H9 (cell line): Measurements from ENCODE around the gene ACOT11. TPM values are rescaled to one million over a fixed set of nuclear protein-coding genes. Genes with fewer than 3 reads are reported as not detected.

Source experiments
- DNase-seq: peaks from one replicate; pipeline ENCODE4 v3.0.0-alpha.2; 2017
- H2AFZ ChIP-seq: one replicate; pipeline ENCODE4 v1.6.1; 2013; ENCODE audit warnings: mild to moderate bottlenecking, low read length, control low read depth, moderate library complexity
- H2AK5ac ChIP-seq: 2 replicates; pipeline ENCODE4 v1.6.1; 2013; ENCODE audit warnings: low read length, control low read depth, mixed read lengths; ENCODE audit not compliant: insufficient read length
- H2BK120ac ChIP-seq: one replicate; pipeline ENCODE4 v1.6.1; 2013; ENCODE audit warnings: low read depth, mild to moderate bottlenecking, low read length, control low read depth, inconsistent platforms; ENCODE audit not compliant: poor library complexity, severe bottlenecking
- H2BK12ac ChIP-seq: 2 replicates; pipeline ENCODE4 v1.6.1; 2013; ENCODE audit warnings: low read length, control low read depth, mixed read lengths, low read depth; ENCODE audit not compliant: insufficient read length
- H2BK15ac ChIP-seq: 2 replicates; pipeline ENCODE4 v1.6.1; 2013; ENCODE audit warnings: low read depth, low read length, control low read depth
- H2BK20ac ChIP-seq: one replicate; pipeline ENCODE4 v1.6.1; 2013; ENCODE audit warnings: low read depth, mild to moderate bottlenecking, low read length, control low read depth, inconsistent platforms; ENCODE audit not compliant: poor library complexity, severe bottlenecking
- H2BK5ac ChIP-seq: 2 replicates; pipeline ENCODE4 v1.6.1; 2013; ENCODE audit warnings: low read length, control low read depth, mixed read lengths; ENCODE audit not compliant: insufficient read length
- H3K14ac ChIP-seq: 2 replicates; pipeline ENCODE4 v1.6.1; 2013; ENCODE audit warnings: low read length, control low read depth; ENCODE audit not compliant: insufficient read depth
- H3K18ac ChIP-seq: 2 replicates; pipeline ENCODE4 v1.6.1; 2013; ENCODE audit warnings: low read depth, mild to moderate bottlenecking, mixed read lengths, low read length, control low read depth; ENCODE audit not compliant: insufficient read length
- H3K23ac ChIP-seq: 2 replicates; pipeline ENCODE4 v1.6.1; 2013; ENCODE audit warnings: low read length, control low read depth, mixed read lengths, low read depth; ENCODE audit not compliant: insufficient read length
- H3K23me2 ChIP-seq: 2 replicates; pipeline ENCODE4 v1.6.1; 2013; ENCODE audit warnings: low read depth, mild to moderate bottlenecking, mixed read lengths, low read length, control low read depth; ENCODE audit not compliant: insufficient read length, poor library complexity, severe bottlenecking
- H3K27ac ChIP-seq: 2 replicates; pipeline ENCODE4 v1.5.1; 2013; ENCODE audit warnings: low read length, control low read depth, mixed read lengths, low read depth; ENCODE audit not compliant: insufficient read length
- H3K27me3 ChIP-seq: 2 replicates; pipeline ENCODE4 v1.6.1; 2013; ENCODE audit warnings: low read length, control low read depth, inconsistent platforms; ENCODE audit not compliant: insufficient read depth
- H3K4ac ChIP-seq: 2 replicates; pipeline ENCODE4 v1.6.1; 2013; ENCODE audit warnings: low read depth, mild to moderate bottlenecking, control low read depth, inconsistent platforms, low read length, moderate library complexity
- H3K4me1 ChIP-seq: 2 replicates; pipeline ENCODE4 v1.6.1; 2013; ENCODE audit warnings: low read length, control low read depth, inconsistent platforms; ENCODE audit not compliant: insufficient read depth
- H3K4me2 ChIP-seq: 2 replicates; pipeline ENCODE4 v1.6.1; 2013; ENCODE audit warnings: low read length, control low read depth, mixed read lengths; ENCODE audit not compliant: insufficient read length, insufficient read depth
- H3K56ac ChIP-seq: 2 replicates; pipeline ENCODE4 v1.6.1; 2013; ENCODE audit warnings: low read depth, mild to moderate bottlenecking, mixed read lengths, low read length, control low read depth; ENCODE audit not compliant: insufficient read length
- H3K79me1 ChIP-seq: 2 replicates; pipeline ENCODE4 v1.6.1; 2013; ENCODE audit warnings: low read depth, mild to moderate bottlenecking, moderate library complexity, low read length, control low read depth, inconsistent platforms; ENCODE audit not compliant: insufficient read depth, poor library complexity, severe bottlenecking
- H3K79me2 ChIP-seq: 2 replicates; pipeline ENCODE4 v1.6.1; 2013; ENCODE audit warnings: low read length, control low read depth, inconsistent platforms; ENCODE audit not compliant: insufficient read depth
- H3K9ac ChIP-seq: 2 replicates; pipeline ENCODE4 v1.6.1; 2013; ENCODE audit warnings: low read length, control low read depth, mixed read lengths; ENCODE audit not compliant: insufficient read length; ENCODE audit errors: extremely low read depth
- H3K9me3 ChIP-seq: one replicate; pipeline ENCODE4 v1.6.1; 2013; ENCODE audit warnings: low read depth, low read length, inconsistent platforms; ENCODE audit not compliant: control insufficient read depth
- H3T11ph ChIP-seq: one replicate; pipeline ENCODE4 v1.6.1; 2013; ENCODE audit warnings: mild to moderate bottlenecking, low read length, control low read depth, inconsistent platforms
- H4K20me1 ChIP-seq: one replicate; pipeline ENCODE4 v1.6.1; 2013; ENCODE audit not compliant: control insufficient read depth, insufficient read length, insufficient read depth
- H4K5ac ChIP-seq: 2 replicates; pipeline ENCODE4 v1.6.1; 2013; ENCODE audit warnings: low read depth, mild to moderate bottlenecking, mixed read lengths, low read length, control low read depth; ENCODE audit not compliant: insufficient read length
- H4K8ac ChIP-seq: replicated peaks from 2 replicates; pipeline ENCODE4 v1.6.1; 2013; ENCODE audit warnings: low read length, control low read depth, mixed read lengths, low read depth; ENCODE audit not compliant: insufficient read length
- H4K91ac ChIP-seq: 2 replicates; pipeline ENCODE4 v1.6.1; 2013; ENCODE audit warnings: low read depth, mild to moderate bottlenecking, moderate library complexity, mixed read lengths, low read length, control low read depth; ENCODE audit not compliant: insufficient read length
- H3K27ac Mint-ChIP-seq, 3 experiments: 2 replicates in 2 of 3; 3 replicates in 1 of 3; pipeline ENCODE4 v1.8.0; 2020 to 2021; ENCODE audit warnings: mixed read lengths in 3 of 3, mild to moderate bottlenecking in 1 of 3, moderate library complexity in 1 of 3
- H3K27me3 Mint-ChIP-seq: 2 replicates; pipeline ENCODE4 v1.8.0; 2021; ENCODE audit warnings: low read depth, mild to moderate bottlenecking, moderate library complexity, mixed read lengths
- H3K36me3 Mint-ChIP-seq, 3 experiments: 2 replicates in 2 of 3; 3 replicates in 1 of 3; pipeline ENCODE4 v1.8.0; 2020 to 2021; ENCODE audit warnings: low read depth in 3 of 3, mixed read lengths in 3 of 3; ENCODE audit not compliant: insufficient read depth in 1 of 3
- H3K4me1 Mint-ChIP-seq, 2 experiments: 2 replicates each; pipeline ENCODE4 v1.8.0; 2020; ENCODE audit warnings: mixed read lengths in 2 of 2
- H3K4me3 Mint-ChIP-seq, 2 experiments: 2 replicates in 1 of 2; 3 replicates in 1 of 2; pipeline ENCODE4 v1.8.0; 2020 to 2021; ENCODE audit warnings: mild to moderate bottlenecking in 2 of 2, mixed read lengths in 2 of 2, moderate library complexity in 1 of 2
- H3K9me3 Mint-ChIP-seq, 2 experiments: 2 replicates in 1 of 2; 3 replicates in 1 of 2; pipeline ENCODE4 v1.8.0; 2020; ENCODE audit warnings: mild to moderate bottlenecking in 2 of 2, mixed read lengths in 2 of 2, moderate library complexity in 1 of 2
- WGBS: extraction: QIAGEN DNeasy Blood & Tissue Kit; methylation state at CpG from one replicate; pipeline ENCODE4 v1.1.7; 2013; ENCODE audit warnings: missing lambda C conversion rate, low lambda C conversion rate, mixed read lengths; ENCODE audit not compliant: insufficient read length; ENCODE audit errors: extremely low coverage; 5-methylcytosine and 5-hydroxymethylcytosine counted together
- total RNA-seq: library from RNA; stranded (reverse); gene quantifications from 2 replicates; pipeline ENCODE4 v1.2.1, GENCODE V29; 2021
- TF ChIP-seq, protein P1 (sequence below): fragments of 200-600 bp; sonication (generic); conservative IDR thresholded peaks from 3 replicates; pipeline ENCODE4 v1.8.0; 2021; ENCODE audit warnings: antibody characterized with exemption, mild to moderate bottlenecking

The ACOT11 gene
- total RNA-seq, 1 experiment from 2014 or later, result 4.0 TPM

DNA sequence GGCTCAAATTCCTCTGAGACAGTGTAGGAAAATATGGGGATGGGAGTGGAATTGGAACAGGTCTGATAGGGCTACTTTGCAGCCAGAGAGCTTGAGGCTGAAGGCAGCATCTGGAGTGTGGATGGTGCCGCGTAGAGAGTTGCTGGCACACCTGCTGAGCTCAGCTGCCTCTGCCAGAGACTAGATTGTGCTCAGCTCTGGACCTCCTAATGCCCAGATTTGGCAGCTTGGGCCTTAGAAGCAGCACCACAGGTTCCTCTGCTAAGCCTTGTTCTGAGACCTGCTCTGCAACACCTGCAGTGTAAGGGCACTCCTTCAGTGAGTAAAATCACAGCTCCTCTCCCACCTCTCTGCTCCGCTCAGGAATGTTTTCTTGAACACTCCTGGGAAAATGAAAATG is 23.3 kb downstream of the ACOT11 start:
- no peak overlapping the region for H3K4me3 Mint-ChIP-seq
- no CpG with 5 or more reads among the region's 3 CpGs for WGBS
- no peak for DNase-seq

More for the DNA sequence above, 23.3 kb downstream of the ACOT11 start:
- H3K36me3 Mint-ChIP-seq, result no peaks in the 10 kb centered on the region
- H4K5ac ChIP-seq, result no peak overlapping the region
- H3K4ac ChIP-seq, result no peak overlapping the region
- H4K20me1 ChIP-seq, result no peaks in the 10 kb centered on the region
- H2BK12ac ChIP-seq, result no peak overlapping the region
- no peak overlapping the region for H3K18ac ChIP-seq
- TF ChIP-seq, protein P1, sequence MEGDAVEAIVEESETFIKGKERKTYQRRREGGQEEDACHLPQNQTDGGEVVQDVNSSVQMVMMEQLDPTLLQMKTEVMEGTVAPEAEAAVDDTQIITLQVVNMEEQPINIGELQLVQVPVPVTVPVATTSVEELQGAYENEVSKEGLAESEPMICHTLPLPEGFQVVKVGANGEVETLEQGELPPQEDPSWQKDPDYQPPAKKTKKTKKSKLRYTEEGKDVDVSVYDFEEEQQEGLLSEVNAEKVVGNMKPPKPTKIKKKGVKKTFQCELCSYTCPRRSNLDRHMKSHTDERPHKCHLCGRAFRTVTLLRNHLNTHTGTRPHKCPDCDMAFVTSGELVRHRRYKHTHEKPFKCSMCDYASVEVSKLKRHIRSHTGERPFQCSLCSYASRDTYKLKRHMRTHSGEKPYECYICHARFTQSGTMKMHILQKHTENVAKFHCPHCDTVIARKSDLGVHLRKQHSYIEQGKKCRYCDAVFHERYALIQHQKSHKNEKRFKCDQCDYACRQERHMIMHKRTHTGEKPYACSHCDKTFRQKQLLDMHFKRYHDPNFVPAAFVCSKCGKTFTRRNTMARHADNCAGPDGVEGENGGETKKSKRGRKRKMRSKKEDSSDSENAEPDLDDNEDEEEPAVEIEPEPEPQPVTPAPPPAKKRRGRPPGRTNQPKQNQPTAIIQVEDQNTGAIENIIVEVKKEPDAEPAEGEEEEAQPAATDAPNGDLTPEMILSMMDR, result no peak
- H3K56ac ChIP-seq, result no peak overlapping the region
- no peak overlapping the region for H2BK15ac ChIP-seq
- H2BK20ac ChIP-seq, result no peak overlapping the region
- no peaks in the 10 kb centered on the region for H3K27me3 Mint-ChIP-seq
- H3K23me2 ChIP-seq, result no peaks in the 10 kb centered on the region
- H3K27ac ChIP-seq, result no peak overlapping the region
- H3K27ac Mint-ChIP-seq, result peak overlapping the region; percentile 56 to 80 (median 72); a peak in 5 of 7 replicates
- H3K4me1 ChIP-seq, result peaks cover 18% of the 10 kb centered on the region; the same call in 1 of the 2 replicates
- H3K79me2 ChIP-seq, result no peaks in the 10 kb centered on the region
- H3K9me3 Mint-ChIP-seq, result no peaks in the 10 kb centered on the region
- no peaks in the 10 kb centered on the region for H3K9me3 ChIP-seq
- H2AFZ ChIP-seq, result no peak overlapping the region
- H3T11ph ChIP-seq, result no peak overlapping the region
- H3K23ac ChIP-seq, result no peak overlapping the region
- H2BK120ac ChIP-seq, result no peak overlapping the region
- H3K4me2 ChIP-seq, result no peak overlapping the region
- H3K27me3 ChIP-seq, result no peaks in the 10 kb centered on the region
- H3K79me1 ChIP-seq, result no peaks in the 10 kb centered on the region
- H3K4me1 Mint-ChIP-seq, result peaks cover 48 to 61% of the 10 kb centered on the region in 2 experiments
- H3K9ac ChIP-seq, result no peak overlapping the region
- H4K8ac ChIP-seq, result no peak overlapping the region
- no peak overlapping the region for H2BK5ac ChIP-seq
- no peak overlapping the region for H4K91ac ChIP-seq
- no peak overlapping the region for H2AK5ac ChIP-seq
- H3K14ac ChIP-seq, result no peak overlapping the region
